NCI-H82 treated with DMSO at 0.1 percent for 48 hours (cell line): ENCODE measurements around the gene CTNNA3.
"Not testable (repeated sequence)": the region's sequence is repeated elsewhere in the genome, so short reads cannot be mapped to it uniquely, and the experiment has no call there.

Source experiments
- DNase-seq: peaks from one replicate; lab custom pipeline; 2025; ENCODE audit not compliant: unreplicated experiment; lab: John Stamatoyannopoulos, UW

The CTNNA3 gene

DNA sequence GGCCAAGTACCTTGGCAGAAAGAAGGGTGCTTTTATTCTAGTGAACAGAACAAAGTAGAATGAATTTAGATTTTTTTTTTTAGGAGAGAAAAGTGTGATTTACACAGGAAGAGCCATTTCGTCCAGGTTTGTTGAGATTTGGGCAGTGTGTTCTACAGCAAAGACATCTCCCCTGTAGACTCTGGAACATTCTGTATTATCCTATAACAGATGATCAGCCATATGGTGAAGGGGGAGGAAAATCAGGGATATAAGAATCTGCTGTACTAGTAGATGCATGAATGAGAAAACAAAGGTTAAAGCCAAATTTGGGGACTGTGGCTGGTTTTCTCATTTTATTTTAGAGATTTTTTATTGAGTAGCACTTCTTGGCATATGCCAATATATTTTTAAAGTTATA is 1223.8 kb downstream of the CTNNA3 start:
- DNase-seq, result peak; percentile 38

DNA sequence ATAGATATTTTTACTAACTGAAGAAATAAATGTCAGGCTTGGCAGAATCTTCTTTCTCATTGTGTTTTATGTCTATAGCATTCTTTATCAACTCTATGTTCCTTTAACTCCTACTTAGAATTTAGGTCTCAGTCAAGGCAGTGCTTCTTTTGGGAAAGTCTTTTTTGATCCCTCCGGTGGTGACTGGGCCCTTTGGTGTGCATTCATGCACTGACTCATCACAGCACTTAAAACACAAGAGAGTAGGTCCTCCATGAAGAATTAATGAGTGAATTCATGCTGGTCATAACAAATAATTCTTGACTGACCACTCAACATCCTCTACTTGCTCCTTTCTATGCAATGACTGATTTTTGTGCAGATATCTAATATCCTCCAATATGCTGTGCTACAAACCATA is 1229.0 kb downstream of the CTNNA3 start:
- DNase-seq, result no peak

DNA sequence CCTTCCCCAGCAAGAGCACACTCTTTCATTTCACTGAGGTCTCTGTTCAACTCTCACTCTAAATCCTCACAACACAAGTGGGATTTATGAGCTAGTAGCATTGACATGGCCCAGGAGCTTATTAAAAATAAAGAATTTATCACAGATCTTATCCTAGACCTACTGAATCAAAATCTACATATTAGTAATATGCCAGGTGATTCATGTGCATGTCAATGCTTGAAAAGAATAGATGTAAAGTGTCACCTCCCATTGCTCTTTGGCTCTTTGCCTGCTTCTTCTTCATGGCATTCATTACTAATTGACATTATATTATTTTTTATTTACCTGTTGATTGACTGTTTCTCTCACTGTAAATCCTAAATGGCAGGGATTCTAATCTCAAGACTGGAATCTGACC is 1229.4 kb downstream of the CTNNA3 start:
- DNase-seq, result no peak

DNA sequence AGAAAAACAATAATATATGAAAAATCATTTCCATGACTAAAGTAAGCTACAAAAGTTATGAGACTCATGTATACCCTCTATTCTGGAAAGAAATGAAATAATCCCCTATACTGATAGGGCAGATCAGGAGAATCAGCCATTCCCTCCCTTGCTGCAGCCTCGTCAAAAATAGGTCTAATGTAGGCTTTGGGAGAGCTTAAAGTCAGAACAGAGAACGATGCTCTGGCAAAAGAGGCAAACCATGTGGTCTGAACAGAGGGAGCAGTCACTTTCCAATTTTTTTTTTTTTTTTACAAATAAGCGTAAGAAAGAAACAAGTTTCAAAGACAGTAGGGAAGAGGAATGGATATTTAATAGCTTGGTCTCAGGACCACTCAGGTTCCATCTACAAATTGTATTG is 1232.4 kb downstream of the CTNNA3 start:
- no peak for DNase-seq

DNA sequence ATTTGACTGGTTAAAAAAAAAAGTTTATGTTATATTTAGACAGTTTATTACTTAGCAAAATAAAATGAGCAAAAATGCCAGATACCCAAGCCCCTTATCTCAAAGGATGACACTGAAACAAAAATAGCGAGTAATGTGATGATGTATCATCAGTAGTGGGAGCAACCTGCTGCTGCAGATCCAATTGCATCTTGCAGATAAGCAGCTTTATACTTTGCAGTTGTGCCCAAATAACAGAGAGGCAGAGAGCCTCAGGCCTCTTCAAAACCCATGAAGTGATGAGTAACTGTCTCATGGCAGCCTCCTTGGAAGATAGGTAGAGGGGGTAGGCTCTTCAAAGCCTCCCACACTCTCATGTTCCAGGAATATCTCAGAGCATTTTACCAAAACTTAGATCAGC is 1238.4 kb downstream of the CTNNA3 start:
- DNase-seq, result no peak

DNA sequence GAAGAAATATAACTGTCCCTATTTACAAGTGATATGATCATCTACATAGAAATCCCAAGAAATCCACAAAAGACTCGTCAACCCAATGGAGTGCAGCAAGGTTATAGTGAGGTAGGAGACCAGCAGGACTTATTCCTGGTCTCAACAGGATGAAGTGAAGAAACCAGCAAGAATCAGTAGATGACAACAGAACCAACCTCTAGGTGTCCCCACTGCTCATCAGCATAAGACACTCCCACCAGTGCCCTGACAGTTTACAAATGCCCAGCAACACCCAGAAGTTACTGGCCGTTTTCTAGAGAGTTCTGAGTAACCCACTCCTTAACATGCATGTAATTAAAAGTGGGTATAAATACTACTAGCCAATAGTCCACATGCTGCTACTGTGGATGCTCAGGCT is 1240.7 kb downstream of the CTNNA3 start:
- no peak for DNase-seq

DNA sequence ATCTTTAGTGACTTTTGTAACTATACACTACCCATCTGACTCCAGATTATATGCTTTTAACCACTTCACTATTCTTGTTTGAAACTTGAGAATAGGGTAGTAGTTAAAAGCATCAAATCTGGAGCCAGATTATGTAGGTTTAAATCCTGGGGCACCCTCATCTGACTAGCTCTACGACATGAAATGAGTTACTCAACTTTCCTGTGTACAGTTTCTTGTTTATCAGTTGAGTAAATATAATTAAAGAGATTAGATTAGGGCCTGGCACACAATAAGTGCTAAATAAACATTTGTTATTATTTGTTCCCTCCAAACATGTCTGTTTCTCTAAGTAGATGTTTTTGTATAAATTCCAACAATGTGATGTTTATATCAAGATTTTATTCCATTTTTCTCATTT is 1255.4 kb downstream of the CTNNA3 start:
- DNase-seq, result no peak

DNA sequence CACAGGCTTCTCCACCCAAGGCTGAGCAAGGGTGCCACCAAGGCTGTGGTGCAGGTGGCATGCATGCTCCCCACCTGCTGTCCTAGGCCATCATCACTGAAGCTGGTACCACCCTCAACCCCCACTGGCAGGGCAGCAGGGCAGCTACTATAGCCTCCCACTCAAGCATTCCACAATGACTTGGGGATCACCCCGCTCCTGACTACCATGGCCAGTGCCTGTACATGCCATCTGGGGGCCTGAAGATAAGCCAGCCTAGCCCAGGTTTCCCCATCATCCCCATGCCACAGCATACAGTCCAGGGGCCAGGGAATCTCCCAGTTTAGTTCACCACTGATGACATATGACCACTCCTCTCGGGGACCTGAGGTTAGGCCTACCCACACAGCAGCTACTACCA is 1281.1 kb downstream of the CTNNA3 start:
- no peak for DNase-seq

DNA sequence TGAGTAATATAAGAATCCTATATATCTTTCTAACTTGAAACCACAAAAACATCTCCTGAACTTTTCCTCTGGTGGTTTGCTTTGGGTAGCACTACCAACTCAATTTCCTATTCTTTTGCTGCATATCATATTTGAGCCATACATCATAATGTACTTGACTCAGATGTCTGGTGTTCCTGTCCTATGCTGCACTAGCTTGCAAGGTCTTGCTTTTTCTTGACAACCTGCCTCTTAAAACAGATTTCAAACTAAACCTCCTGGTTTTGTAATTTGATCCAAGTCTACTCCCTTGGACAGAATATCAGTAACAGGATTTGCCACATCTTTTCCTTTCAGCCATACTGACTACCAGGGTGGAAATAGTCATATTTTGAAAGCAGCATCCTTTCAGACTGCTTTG is 1290.4 kb downstream of the CTNNA3 start:
- DNase-seq, result no peak

DNA sequence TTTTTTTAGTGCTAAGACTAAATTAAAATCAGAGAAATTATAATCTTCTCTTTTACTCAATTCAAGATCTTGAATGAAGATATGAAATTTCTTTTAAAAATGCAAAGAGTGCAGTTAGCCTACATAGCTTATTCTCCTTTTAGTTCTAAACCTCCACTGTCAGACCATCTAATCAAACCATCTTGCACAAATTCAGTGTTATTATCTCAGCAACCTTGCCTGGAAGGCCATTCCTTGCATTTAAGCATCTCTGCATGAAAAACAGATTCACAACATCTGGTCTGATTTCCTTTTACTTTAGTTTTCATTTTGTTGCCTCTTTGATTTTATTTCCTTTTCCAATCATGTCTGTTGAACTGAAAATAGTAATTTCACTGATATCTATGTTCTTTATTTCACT is 1297.3 kb downstream of the CTNNA3 start:
- DNase-seq, result no peak

DNA sequence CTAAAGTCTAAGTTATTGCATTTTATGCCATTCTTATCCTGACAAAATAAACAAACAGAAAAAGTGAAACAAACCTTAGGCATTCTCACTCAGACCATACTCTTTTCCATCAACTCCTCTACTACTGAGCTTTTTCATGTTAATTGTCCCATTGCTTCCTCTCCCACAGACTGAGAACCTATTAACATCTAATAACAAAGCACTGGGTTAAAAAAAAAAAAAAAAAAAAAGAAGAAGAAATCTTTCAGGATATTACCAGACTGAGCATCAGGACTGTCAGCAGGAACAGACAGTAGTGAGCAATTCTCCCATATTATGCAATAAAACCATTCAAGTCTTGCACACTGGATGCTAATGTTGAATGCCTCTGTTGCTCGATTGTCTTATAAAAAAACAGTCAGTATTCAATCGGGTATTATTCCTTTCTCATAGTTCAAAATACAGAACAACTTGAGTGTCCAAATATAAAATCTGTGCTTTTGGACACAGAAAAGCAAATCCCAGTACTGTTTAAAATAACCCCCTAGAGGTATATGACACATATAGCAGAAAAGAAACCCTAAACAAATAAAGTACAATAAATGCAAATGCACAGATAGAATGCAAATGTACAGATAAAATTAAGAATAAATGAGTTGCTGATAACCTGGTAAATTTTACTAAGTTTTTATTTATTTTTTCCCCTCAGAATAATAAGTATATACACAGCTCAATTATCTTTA is 1301.5 kb downstream of the CTNNA3 start:
- DNase-seq, result no peak

DNA sequence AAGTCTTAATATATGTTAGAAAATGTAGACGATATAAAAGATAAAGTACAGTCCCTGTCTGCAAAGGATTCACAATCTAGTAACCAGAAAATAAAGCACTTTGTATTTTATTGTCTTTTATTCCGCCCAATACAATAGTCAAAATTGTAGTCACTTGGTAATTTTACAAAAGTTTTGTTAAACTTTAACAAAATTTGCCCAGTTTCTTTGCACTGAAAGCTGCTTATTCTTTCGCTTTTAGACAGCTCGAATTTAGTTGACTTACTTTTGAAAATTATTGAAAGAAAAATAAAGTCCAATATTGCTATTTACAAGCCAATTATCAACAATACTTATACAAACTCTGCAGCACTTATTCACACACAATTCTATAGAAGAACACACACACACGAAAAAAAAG is 1305.1 kb downstream of the CTNNA3 start:
- DNase-seq, result no peak

DNA sequence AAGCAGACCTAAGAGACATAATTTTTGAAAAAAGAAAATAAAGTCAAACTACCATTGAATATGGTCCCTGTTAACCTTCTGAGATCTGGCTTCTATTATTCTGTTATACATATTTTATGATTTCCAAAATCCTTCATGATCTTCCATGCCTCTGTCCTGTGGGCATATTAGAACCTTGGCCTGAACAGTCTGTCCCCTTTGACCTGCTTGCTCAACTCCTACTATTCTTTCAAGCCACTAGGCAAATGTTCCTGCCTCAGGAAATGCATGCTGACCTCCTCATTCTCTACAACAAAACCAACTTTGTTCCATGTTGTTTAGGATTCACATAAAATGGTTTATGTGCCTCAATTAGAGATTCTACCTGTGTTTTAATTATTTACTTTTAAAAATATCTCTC is 1315.0 kb downstream of the CTNNA3 start:
- no peak for DNase-seq

DNA sequence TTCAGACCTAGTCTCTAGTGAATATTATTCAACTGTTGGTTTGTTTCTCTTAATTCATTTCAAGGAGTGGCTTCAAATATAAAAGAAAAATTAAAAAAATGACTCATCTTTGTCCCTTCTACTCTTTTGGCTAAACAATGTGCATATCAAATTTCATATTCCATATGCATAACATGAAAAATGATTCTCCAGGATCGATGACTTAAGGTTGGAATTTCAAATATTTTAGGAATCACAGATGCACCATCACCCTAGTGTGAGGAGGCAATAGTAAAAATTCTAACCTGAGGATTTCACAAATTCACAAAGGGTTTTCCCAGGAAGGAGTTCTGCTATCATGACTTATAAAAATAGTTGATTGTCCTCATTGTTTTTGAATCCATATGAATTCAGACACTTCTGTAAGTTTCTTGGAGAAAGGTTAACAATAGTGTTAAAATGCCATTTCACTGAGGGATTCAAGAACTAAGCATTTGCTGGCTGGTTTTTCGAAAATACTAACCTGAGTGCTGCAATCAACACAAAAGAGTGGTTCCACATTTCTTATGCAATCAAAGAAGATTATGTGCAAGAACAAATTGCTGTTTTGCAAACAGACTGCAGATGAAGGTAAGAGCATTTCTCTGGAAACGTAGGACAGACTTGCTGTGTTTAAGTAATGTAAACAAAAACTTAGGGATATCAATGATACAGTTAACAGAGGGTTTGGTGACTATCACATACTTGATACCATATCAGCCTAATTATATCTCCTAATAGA is 1317.7 kb downstream of the CTNNA3 start:
- DNase-seq, result no peak

DNA sequence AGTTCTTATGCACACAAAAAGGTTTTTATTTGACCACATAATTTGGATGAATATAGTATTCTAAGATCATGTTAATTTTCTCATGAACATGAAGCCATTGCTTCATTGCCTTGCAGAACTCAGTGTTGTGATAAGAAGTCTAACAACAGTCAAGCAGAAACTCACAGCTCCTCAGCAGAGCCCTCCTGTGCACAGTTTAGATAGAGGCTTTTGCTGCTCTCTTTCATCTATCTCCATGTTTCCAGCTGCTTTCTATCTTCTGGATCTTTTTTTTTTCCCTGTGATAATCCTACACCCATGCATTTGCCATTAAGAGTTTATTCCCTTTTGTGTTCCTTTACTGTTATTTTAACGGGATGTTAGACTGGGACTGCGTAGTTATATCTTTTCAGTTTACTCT is 1327.8 kb downstream of the CTNNA3 start:
- no peak for DNase-seq

DNA sequence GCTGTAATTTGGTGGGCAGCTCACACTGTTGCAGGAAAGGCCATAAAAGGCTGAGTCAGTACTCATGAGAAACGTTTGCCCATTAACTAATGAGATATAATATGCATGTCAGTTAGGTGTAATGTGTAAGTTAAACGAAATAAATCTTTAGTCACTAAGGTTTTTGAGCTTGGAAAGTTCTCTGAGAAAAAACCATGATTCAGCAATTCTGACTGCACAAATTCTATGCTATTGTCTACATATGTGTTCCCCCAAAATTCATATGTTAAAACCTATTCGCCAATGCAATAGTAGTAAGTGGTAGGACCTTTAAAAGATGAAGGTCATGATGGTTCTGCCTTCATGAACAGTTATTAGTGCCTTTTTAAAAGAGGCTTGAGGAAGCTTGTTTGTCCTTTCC is 1329.8 kb downstream of the CTNNA3 start:
- no peak for DNase-seq

DNA sequence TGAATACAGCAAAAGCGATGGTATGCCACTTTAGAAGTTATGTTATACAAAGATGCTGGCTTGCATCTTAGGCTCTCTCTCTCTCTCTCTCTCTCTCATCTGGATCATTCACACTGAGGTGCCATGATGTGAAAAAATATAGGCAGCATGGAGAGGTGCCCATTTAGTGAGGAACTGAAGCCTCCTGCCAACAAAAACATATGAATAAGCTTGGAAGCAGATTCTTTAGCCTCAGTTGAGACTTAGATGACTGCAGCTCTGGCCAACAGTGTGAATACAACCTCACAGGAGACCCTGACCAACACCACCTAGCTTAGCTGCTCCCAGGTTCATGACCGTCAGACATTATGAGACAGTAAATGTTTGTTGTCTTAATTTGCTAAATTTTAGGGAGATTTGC is 1330.3 kb downstream of the CTNNA3 start:
- DNase-seq, result no peak

DNA sequence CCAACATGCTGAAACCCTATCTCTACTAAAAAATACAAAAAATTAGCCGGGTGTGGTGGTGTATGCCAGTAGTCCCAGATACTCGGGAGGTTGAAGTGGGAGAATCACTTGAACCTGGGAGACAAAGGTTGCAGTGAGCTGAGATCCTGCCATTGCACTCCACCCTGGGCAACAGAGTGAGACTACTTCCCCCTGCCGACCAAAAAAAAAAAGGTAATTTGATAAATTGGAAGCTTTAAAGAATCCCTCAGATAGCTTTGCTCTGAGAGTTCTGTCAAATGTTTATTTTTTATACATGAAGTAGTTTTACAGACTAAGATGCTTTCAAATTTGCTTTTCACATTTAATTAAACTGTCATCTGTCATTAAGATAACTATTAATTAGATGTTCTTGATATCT is 1333.5 kb downstream of the CTNNA3 start:
- DNase-seq, result no peak

DNA sequence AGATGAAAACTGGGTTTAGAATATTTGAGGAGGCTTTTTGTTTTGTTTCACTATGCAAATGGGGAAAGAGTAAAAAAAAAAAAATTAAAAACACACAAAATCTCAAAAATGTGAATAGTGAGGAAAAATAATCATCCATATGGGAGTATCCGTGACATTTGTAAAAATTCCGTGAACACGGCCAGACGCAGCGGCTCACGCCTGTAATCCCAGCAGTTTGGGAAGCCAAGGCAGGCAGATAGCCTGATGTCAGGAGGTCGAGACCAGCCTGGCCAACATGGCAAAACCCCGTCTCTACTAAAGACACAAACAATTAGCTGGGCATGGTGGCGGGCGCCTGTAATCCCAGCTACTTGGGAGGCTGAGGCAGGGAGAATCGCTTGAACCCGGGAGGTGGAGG is 1342.2 kb downstream of the CTNNA3 start:
- not testable (repeated sequence) for DNase-seq

DNA sequence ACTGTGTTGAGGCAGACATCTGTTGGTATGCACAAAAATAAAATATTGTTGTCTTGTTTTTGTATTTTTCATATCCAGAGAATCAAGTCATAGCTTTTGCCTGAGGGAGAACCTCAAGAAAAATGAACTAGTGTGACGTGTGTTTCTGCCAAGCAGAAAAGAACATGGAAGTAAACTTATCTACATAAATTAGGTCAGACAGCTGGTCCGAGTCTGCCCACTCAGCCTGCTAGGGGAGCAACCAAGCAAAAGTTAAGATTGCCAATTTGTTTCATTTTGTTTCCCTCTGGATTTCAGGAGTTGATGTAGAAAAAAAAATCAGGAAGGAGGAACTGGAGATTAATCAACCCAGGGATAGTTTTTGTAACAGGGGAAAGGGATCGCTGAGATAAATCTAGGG is 1342.6 kb downstream of the CTNNA3 start:
- DNase-seq, result no peak

DNA sequence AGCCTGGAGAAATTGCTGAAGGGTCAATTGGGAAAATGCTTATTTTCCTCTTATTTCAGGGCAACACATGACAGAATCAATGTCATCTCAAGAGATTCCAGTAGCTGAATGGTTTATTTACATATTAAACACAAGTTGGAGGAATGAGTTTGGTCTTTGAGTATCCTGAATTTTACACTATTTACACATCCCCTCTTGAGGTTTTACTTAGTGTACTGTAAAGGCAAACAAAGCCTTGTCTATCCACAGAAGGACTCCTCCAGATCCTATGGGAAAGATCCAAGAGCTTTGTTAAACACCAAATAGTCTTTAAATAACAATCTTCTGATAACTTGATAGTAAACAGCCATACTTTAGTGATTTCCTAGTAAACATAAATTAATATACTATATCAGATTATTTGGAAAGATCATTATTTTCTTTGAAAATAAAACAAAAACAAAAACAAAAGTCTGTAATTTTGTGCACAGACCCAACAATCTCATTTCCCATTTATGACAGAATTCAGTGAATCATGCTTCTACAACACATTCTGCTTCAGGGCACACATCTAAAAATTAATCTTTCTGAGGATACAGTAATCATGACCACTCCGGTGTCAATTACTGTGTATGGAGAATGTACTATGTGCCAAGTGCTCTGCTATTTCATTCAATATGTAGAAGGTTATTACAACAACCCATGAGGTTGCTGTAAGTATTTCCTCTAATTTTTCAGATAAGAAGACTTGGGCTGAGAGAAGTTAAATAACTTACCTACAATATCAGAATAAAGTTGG is 1345.2 kb downstream of the CTNNA3 start:
- DNase-seq, result no peak

DNA sequence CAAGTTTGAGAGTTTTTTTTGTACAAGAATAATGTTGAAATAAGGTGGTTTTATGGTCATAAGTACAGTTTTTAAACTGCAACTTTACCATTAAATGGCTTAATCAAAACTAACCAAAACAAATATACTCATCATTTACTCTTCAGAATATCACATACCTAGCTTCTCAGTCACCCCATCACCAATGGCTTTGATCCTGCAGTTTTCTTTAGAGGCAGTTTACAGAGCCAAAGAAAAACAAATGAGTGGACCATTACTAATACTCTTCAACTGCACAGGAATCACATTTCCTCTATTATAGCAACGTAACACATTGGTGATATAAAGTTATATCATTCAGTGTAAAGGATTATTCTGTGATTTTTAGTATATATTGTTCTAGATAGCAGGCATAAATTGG is 1346.3 kb downstream of the CTNNA3 start:
- no peak for DNase-seq
